Measurements from ENCODE around the gene HOXB3.

The HOXB3 gene

GRCh38 chr17:48527547-48527932 lies 62.5 kb downstream of the HOXB3 start:
- no peak for ATAC-seq (ENCODE audit: low read depth)

DNA sequence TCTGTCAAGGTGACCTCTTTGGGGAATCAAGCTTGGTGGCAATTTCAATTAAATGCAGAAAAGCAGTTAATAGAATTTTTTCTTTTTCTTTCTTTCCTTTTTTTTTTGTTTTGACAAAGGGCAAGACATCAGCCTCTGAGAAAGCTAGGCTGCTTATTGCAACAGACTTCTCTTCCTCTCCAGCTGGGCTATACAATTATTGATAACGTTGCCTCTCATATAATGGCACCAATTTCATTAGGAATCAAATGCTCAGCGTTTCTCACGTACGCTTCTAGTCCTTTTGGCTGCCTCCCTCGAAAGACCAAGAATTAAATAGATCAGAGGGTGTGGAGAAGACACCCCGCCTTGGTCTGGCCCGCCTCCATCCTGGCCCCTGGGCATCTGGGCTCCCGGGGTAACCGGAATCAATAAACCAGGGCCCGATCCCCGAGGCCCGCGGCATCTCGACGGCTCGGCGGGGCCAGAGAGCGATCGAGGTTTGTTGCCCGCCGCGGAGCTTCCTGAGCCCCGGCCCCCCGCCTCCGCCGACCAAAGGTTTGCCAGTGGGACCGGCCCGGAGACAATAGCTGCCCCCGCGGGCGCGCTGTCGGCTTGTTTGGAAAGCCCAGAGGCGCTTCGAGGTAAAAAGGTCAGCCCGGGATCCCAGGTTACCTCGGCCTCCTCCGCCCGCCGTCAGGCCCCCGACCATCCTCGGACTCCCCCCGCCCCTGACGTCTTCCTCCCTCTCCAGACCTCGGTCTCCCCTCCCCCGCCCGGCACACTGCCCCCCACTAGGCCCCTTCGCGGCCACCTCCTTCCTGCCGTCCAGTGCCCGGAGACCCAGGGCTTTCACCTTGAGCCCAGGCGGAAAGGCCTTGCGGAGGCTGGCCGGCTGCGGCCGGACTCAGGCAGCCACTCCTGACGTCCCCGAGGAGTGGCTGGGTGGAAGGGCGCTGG lies 63.2 kb downstream of the HOXB3 start:
- H3K27me3 ChIP-seq (ENCODE audit: insufficient read depth, poor library complexity, severe bottlenecking): no peaks in the 10 kb centered on the region

More at GRCh38 chr17:48527547-48527932, 62.5 kb downstream of the HOXB3 start:
- Histone ChIP-seq H3K4me1 (ENCODE audit: insufficient read depth, poor library complexity, severe bottlenecking) (no peaks in the 10 kb centered on the region), H3K4me3 (ENCODE audit: severe bottlenecking) (no peak overlapping the region), H3K27ac (ENCODE audit: poor library complexity, severe bottlenecking) (no peak overlapping the region), H3K9me3 (ENCODE audit: severe bottlenecking) (no peaks in the 10 kb centered on the region), H3K27me3 (ENCODE audit: insufficient read depth, poor library complexity, severe bottlenecking) (no peaks in the 10 kb centered on the region), H3K36me3 (ENCODE audit: low read depth) (no peaks in the 10 kb centered on the region)
- DNase-seq (ENCODE audit: low spot score): peak; percentile 58
- no peak for TF ChIP-seq CTCF (IDR thresholded peaks at IDR 0.05; ENCODE audit: poor library complexity, severe bottlenecking)

GRCh38 chr17:48523010-48523409 lies 67.0 kb downstream of the HOXB3 start:
- Histone ChIP-seq H3K27me3 (ENCODE audit: insufficient read depth, poor library complexity, severe bottlenecking) (no peaks in the 10 kb centered on the region), H3K4me3 (ENCODE audit: severe bottlenecking) (no peak overlapping the region), H3K27ac (ENCODE audit: poor library complexity, severe bottlenecking) (no peak overlapping the region), H3K36me3 (ENCODE audit: low read depth) (no peaks in the 10 kb centered on the region), H3K4me1 (ENCODE audit: insufficient read depth, poor library complexity, severe bottlenecking) (no peaks in the 10 kb centered on the region), H3K9me3 (ENCODE audit: severe bottlenecking) (no peaks in the 10 kb centered on the region)
- DNase-seq (ENCODE audit: low spot score): no peak
- no peak for ATAC-seq (ENCODE audit: low read depth)
- no peak for TF ChIP-seq CTCF (IDR thresholded peaks at IDR 0.05; ENCODE audit: poor library complexity, severe bottlenecking)

More for the DNA sequence above, 63.2 kb downstream of the HOXB3 start:
- no peak for TF ChIP-seq CTCF (IDR thresholded peaks at IDR 0.05; ENCODE audit: poor library complexity, severe bottlenecking)
- H3K9me3 ChIP-seq (ENCODE audit: severe bottlenecking): no peaks in the 10 kb centered on the region
- no peak overlapping the region for H3K27ac ChIP-seq (ENCODE audit: poor library complexity, severe bottlenecking)
- ATAC-seq (ENCODE audit: low read depth) (no peak), DNase-seq (ENCODE audit: low spot score) (peak; percentile 45)
- H3K4me3 ChIP-seq (ENCODE audit: severe bottlenecking): no peak overlapping the region
- H3K36me3 ChIP-seq (ENCODE audit: low read depth): no peaks in the 10 kb centered on the region
- no peaks in the 10 kb centered on the region for H3K4me1 ChIP-seq (ENCODE audit: insufficient read depth, poor library complexity, severe bottlenecking)

- Histone ChIP-seq H3K27me3 (ENCODE audit: insufficient read depth, poor library complexity, severe bottlenecking) (peaks cover 6% of the 10 kb centered on the region), H3K4me3 (ENCODE audit: severe bottlenecking) (no peak overlapping the region), H3K27ac (ENCODE audit: poor library complexity, severe bottlenecking) (no peak overlapping the region)
These were observed 67.9 kb downstream of the HOXB3 start for GRCh38 chr17:48522031-48522653.

More at GRCh38 chr17:48522031-48522653, 67.9 kb downstream of the HOXB3 start:
- peak; percentile 23; the same call in 1 of the 3 replicates for ATAC-seq (ENCODE audit: low read depth)
- no peaks in the 10 kb centered on the region for H3K4me1 ChIP-seq (ENCODE audit: insufficient read depth, poor library complexity, severe bottlenecking)
- H3K9me3 ChIP-seq (ENCODE audit: severe bottlenecking): no peaks in the 10 kb centered on the region
- H3K36me3 ChIP-seq (ENCODE audit: low read depth): no peaks in the 10 kb centered on the region
- no peak for DNase-seq (ENCODE audit: low spot score)
- TF ChIP-seq CTCF (IDR thresholded peaks at IDR 0.05; ENCODE audit: poor library complexity, severe bottlenecking): no peak
